HepG2 (cell line): Measurements from ENCODE around the gene SMURF2. TPM values are rescaled to one million over a fixed set of nuclear protein-coding genes. Genes with fewer than 3 reads are reported as not detected.
A peak's percentile ranks its signal among the peaks of the same experiment; 100 is the strongest.

Source experiments
- ATAC-seq: fragments of 200-7000 bp; cut with Tn5 transposase; 3 replicates; pipeline ENCODE4 v1.9.1; 2020; ENCODE audit warnings: mild to moderate bottlenecking, moderate library complexity
- BruUV-seq: library from RNA; stranded (reverse); fragments of 400-500 nt; replicated peaks from 2 replicates; lab custom pipeline; 2021; lab: Mats Ljungman, UMichigan
- CTCF ChIA-PET: fragments of 300-600 bp; formaldehyde crosslinking; extraction: SDS; loops from one replicate; lab custom pipeline; 2021; ENCODE audit warnings: low total read pairs, inconsistent platforms, low intra/inter-chr PET ratio; lab: Yijun Ruan, JAX
- POLR2A ChIA-PET: fragments of 350-600 bp; sonication (Branson Sonifier 250); formaldehyde crosslinking; loops from one replicate; lab custom pipeline; 2020; ENCODE audit warnings: antibody characterized with exemption, inconsistent platforms; lab: Yijun Ruan, JAX
- DNase-seq: peaks from one replicate; pipeline ENCODE4 v3.0.0-alpha.2; 2015; ENCODE audit warnings: low spot score
- FAIRE-seq: peaks from 3 replicates; lab custom pipeline; 2011; peaks lifted over from hg19 to GRCh38; lab: Jason Lieb, UNC
- H2AFZ ChIP-seq: one replicate; pipeline ENCODE4 v1.6.1; 2011; ENCODE audit warnings: low read length, inconsistent platforms
- H3K27ac ChIP-seq: fragments of 300-600 bp; 3 replicates; pipeline ENCODE4 v1.8.0; 2011; ENCODE audit warnings: mixed run types, mild to moderate bottlenecking, mixed read lengths, low read length, inconsistent platforms; ENCODE audit not compliant: insufficient read depth; ENCODE audit errors: extremely low read length
- H3K27me3 ChIP-seq, 2 experiments: fragments of 200-600 bp in 1 of 2; 2 replicates in 1 of 2; 3 replicates in 1 of 2; pipeline versions ENCODE4 v1.6.0 to v1.8.0; 2011; ENCODE audit warnings: low read length in 2 of 2, mild to moderate bottlenecking in 2 of 2, moderate library complexity in 2 of 2, inconsistent platforms in 1 of 2; ENCODE audit not compliant: insufficient read depth in 2 of 2, control insufficient read depth in 1 of 2
- H3K36me3 ChIP-seq, 2 experiments: fragments of 200-600 bp in 1 of 2; replicated peaks in 1 of 2; 2 replicates in 1 of 2; 3 replicates in 1 of 2; pipeline versions ENCODE4 v1.5.1 to v1.8.0; 2011; ENCODE audit warnings: low read length in 2 of 2, inconsistent platforms in 1 of 2; ENCODE audit not compliant: insufficient read depth in 2 of 2, control insufficient read depth in 1 of 2
- H3K4me1 ChIP-seq: 2 replicates; pipeline ENCODE4 v1.5.1; 2012; ENCODE audit warnings: low read length, inconsistent platforms; ENCODE audit not compliant: insufficient read depth
- H3K4me2 ChIP-seq: 2 replicates; pipeline ENCODE4 v1.6.0; 2011; ENCODE audit warnings: low read depth, low read length, inconsistent platforms
- H3K4me3 ChIP-seq, 3 experiments: fragments of 200-600 bp in 1 of 3; sonication (generic), shearing (Covaris generic) in 1 of 3; replicated peaks in 1 of 3; 2 replicates each; pipeline ENCODE4 v1.5.1; 2011 to 2016; ENCODE audit warnings: low read length in 3 of 3, inconsistent platforms in 2 of 3, low read depth in 2 of 3, mild to moderate bottlenecking in 2 of 3, control low read depth in 1 of 3, mixed read lengths in 1 of 3; ENCODE audit not compliant: insufficient read depth in 1 of 3
- H3K79me2 ChIP-seq: one replicate; pipeline ENCODE4 v1.6.1; 2011; ENCODE audit warnings: low read length, inconsistent platforms; ENCODE audit not compliant: insufficient read depth
- H3K9ac ChIP-seq: 2 replicates; pipeline ENCODE4 v1.6.0; 2011; ENCODE audit warnings: mild to moderate bottlenecking, low read depth, low read length, inconsistent platforms; ENCODE audit not compliant: insufficient read depth
- H3K9me3 ChIP-seq: 2 replicates; pipeline ENCODE4 v1.5.1; 2012; ENCODE audit warnings: mild to moderate bottlenecking, low read length
- H4K20me1 ChIP-seq: 2 replicates; pipeline ENCODE4 v1.6.0; 2011; ENCODE audit warnings: inconsistent platforms, mild to moderate bottlenecking, low read length, moderate library complexity; ENCODE audit not compliant: insufficient read depth
- BCL6 ChIP-seq: IDR thresholded peaks from 2 replicates; pipeline ENCODE4 v1.6.1; 2016; ENCODE audit warnings: missing genetic modification reagents, missing compliant biosample characterization
- KMT2B ChIP-seq: IDR thresholded peaks from 2 replicates; pipeline ENCODE4 v1.6.1; 2016; ENCODE audit warnings: missing genetic modification reagents, missing compliant biosample characterization
- MBNL3 ChIP-seq: fragments of 250-450 bp; sonication (Bioruptor Pico); conservative IDR thresholded peaks from 2 replicates; pipeline ENCODE4 v1.8.0; 2022; ENCODE audit warnings: mild to moderate bottlenecking, inconsistent platforms
- POLR2AphosphoS2 ChIP-seq: IDR thresholded peaks from 2 replicates; pipeline ENCODE4 v1.6.1; 2011; ENCODE audit warnings: low read depth, low read length, improper control_type of control experiment
- SUZ12 ChIP-seq: fragments of 150-350 bp; IDR thresholded peaks from 2 replicates; pipeline ENCODE4 v1.6.1; 2014; ENCODE audit warnings: low read depth, low read length
- THAP11 ChIP-seq: IDR thresholded peaks from 2 replicates; pipeline ENCODE4 v1.6.1; 2016; ENCODE audit warnings: missing biosample characterization, missing genetic modification reagents
- TOE1 ChIP-seq: sonication (generic); formaldehyde crosslinking; IDR thresholded peaks from 2 replicates; pipeline ENCODE4 v1.4.0; 2020; ENCODE audit warnings: mild to moderate bottlenecking, missing genetic modification reagents
- XBP1 ChIP-seq: sonication (generic); formaldehyde crosslinking; IDR thresholded peaks from 2 replicates; pipeline ENCODE4 v1.5.0; 2020; ENCODE audit warnings: missing genetic modification reagents
- ZBTB26 ChIP-seq: IDR thresholded peaks from 2 replicates; pipeline ENCODE4 v1.6.1; 2016; ENCODE audit warnings: missing compliant biosample characterization, missing genetic modification reagents, borderline replicate concordance
- ZMAT5 ChIP-seq: sonication (generic); formaldehyde crosslinking; IDR thresholded peaks from 2 replicates; pipeline ENCODE4 v1.5.0; 2020; ENCODE audit warnings: mild to moderate bottlenecking, low read depth, missing genetic modification reagents, borderline replicate concordance
- ZNF331 ChIP-seq: sonication (generic); formaldehyde crosslinking; IDR thresholded peaks from 2 replicates; pipeline ENCODE4 v1.4.0; 2020; ENCODE audit warnings: missing genetic modification reagents
- ZNF431 ChIP-seq: sonication (generic); formaldehyde crosslinking; IDR thresholded peaks from 2 replicates; pipeline ENCODE4 v1.9.0; 2022; ENCODE audit warnings: missing genetic modification reagents, low read depth, mild to moderate bottlenecking, borderline replicate concordance
- WGBS: methylation state at CpG from one replicate; pipeline ENCODE4 v1.1.6; 2017; ENCODE audit warnings: low lambda C conversion rate; 5-methylcytosine and 5-hydroxymethylcytosine counted together
- in situ Hi-C: cut with HindIII; loops from 2 replicates; pipeline ENCODE4 v1.10.0; 2017; ENCODE audit warnings: low pct_unique_long_range_greater_than_20kb; ENCODE audit not compliant: extremely low pct_ligation_motif_present
- intact Hi-C: fragments of 100-400 bp; cut with micrococcal nuclease; formaldehyde crosslinking; loops from one replicate; pipeline ENCODE4 v1.10.0; 2022; ENCODE audit not compliant: unreplicated experiment
- polyA plus RNA-seq, 8 experiments: library from polyadenylated mRNA; depleted of rRNA in 3 of 8; stranded (reverse) in 7 of 8; unstranded in 1 of 8; fragments of >200 nt; fragmentation: Illumina TruSeq in 4 of 8; extraction: Trizol in 4 of 8; gene quantifications; 2 replicates each; pipeline versions ENCODE4 v1.2.1 to v1.2.3, GENCODE V29; 2011 to 2016; ENCODE audit warnings: low read depth in 4 of 8, missing spikeins in 1 of 8, mixed read lengths in 1 of 8; ENCODE audit not compliant: insufficient read depth in 1 of 8
- total RNA-seq, 5 experiments: library from RNA; depleted of rRNA; stranded (reverse); fragments of >200 nt; fragmentation: Illumina TruSeq; extraction: Trizol; gene quantifications; 2 replicates each; pipeline ENCODE4 v1.2.3, GENCODE V29; 2016; ENCODE audit warnings: low read depth in 1 of 5
- TF ChIP-seq, protein P1 (sequence below): conservative IDR thresholded peaks from 2 replicates; pipeline ENCODE4 v1.6.1; 2018; ENCODE audit warnings: missing genetic modification reagents
- TF ChIP-seq, protein P2 (sequence below): sonication (generic); formaldehyde crosslinking; IDR thresholded peaks from 2 replicates; pipeline ENCODE4 v1.4.0; 2020; ENCODE audit warnings: missing genetic modification reagents
- TF ChIP-seq, protein P3 (sequence below): sonication (generic); formaldehyde crosslinking; IDR thresholded peaks from 2 replicates; pipeline ENCODE4 v1.5.1; 2020; ENCODE audit warnings: missing genetic modification reagents, mild to moderate bottlenecking, borderline replicate concordance
- TF ChIP-seq, protein P4 (sequence below): sonication (generic); formaldehyde crosslinking; conservative IDR thresholded peaks from 2 replicates; pipeline ENCODE4 v1.4.0; 2020; ENCODE audit warnings: mild to moderate bottlenecking, missing genetic modification reagents, moderate library complexity

The SMURF2 gene
- total and polyA plus RNA-seq, 2 of the 13 experiments (the other 11 are each of a cell fraction or from before 2014, with no cell fraction given): 14.9 to 24.3 TPM

DNA sequence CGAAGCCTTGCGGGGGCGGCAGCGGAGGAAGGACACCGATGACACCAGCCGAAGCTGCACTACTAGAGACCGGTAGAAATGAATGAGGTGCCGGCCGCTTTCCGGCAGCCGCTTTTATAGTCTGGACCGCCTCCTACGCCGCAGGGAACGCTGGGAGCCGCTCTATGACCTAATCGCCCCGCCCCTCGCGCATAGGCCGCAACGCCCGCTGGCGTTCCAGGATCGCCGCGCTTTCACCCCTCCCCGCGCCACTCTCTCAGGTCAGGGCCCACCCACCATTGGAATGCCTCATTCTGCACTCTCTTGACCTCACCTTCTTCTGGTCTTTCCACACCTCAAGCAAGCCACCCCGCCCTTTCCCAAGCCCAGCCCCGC is 155.9 kb downstream of the SMURF2 start, which contains the start of gene DDX5:
Gene DDX5, minus strand, starts transcription at position 89 of the 375 bp plus-strand sequence. CDS start 170 bp downstream, outside the sequence.
- Histone ChIP-seq H3K36me3 (peaks cover 20 to 56% of the 10 kb centered on the region in 2 experiments), H3K4me1 (peaks cover 49% of the 10 kb centered on the region), H3K4me3 (peak within 1 kb of the TSS; percentile 94 to 100 (median 99)), H3K27ac (peak within 1 kb of the TSS; percentile 99), H4K20me1 (peaks cover 55% of the 10 kb centered on the region), H2AFZ (no peak within 1 kb of the TSS), H3K9me3 (no peaks in the 10 kb centered on the region), H3K4me2 (peak within 1 kb of the TSS; percentile 81), H3K27me3 (peaks cover 0 to 3% of the 10 kb centered on the region in 2 experiments; a peak in 1 of 5 replicates), H3K9ac (peak within 1 kb of the TSS; percentile 100), H3K79me2 (peaks cover 66% of the 10 kb centered on the region)
- peak; percentile 74 for ATAC-seq
- ChIA-PET POLR2A (interaction anchor here (0.7 to 4.1 kb wide), 38 partner anchors 10 to 732 kb away, joined by 3 to 202 read pairs (median 4); partner anchors contain the start of genes CCDC47, DDX42, GNA13 and LRRC37A3), CTCF (no interaction called here)
- intact Hi-C loops (loop anchor here (5.0 kb wide), 1 partner anchor 156 kb away; the partner anchor contains the start of gene SMURF2), in situ Hi-C loops (loop anchor here (10.0 kb wide), 1 partner anchor 661 kb away; the partner anchor contains the start of gene SMARCD2)
- WGBS: 1% methylated on average over 30 of the region's 31 CpGs
- no TSS peak for BruUV-seq
- peak; percentile 44 for FAIRE-seq
- peak; percentile 97 for DNase-seq
- TF ChIP-seq ZMAT5 (CRISPR knock-in tag): no peak
- TF ChIP-seq, protein P1, sequence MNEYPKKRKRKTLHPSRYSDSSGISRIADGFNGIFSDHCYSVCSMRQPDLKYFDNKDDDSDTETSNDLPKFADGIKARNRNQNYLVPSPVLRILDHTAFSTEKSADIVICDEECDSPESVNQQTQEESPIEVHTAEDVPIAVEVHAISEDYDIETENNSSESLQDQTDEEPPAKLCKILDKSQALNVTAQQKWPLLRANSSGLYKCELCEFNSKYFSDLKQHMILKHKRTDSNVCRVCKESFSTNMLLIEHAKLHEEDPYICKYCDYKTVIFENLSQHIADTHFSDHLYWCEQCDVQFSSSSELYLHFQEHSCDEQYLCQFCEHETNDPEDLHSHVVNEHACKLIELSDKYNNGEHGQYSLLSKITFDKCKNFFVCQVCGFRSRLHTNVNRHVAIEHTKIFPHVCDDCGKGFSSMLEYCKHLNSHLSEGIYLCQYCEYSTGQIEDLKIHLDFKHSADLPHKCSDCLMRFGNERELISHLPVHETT (CRISPR knock-in tag): no peak
- peak; percentile 99 for TF ChIP-seq POLR2AphosphoS2
- TF ChIP-seq, protein P2, sequence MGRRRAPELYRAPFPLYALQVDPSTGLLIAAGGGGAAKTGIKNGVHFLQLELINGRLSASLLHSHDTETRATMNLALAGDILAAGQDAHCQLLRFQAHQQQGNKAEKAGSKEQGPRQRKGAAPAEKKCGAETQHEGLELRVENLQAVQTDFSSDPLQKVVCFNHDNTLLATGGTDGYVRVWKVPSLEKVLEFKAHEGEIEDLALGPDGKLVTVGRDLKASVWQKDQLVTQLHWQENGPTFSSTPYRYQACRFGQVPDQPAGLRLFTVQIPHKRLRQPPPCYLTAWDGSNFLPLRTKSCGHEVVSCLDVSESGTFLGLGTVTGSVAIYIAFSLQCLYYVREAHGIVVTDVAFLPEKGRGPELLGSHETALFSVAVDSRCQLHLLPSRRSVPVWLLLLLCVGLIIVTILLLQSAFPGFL (CRISPR knock-in tag): 0 out of 2 replicates have a peak, but pooled peaks have one; percentile 56
- TF ChIP-seq, protein P3, sequence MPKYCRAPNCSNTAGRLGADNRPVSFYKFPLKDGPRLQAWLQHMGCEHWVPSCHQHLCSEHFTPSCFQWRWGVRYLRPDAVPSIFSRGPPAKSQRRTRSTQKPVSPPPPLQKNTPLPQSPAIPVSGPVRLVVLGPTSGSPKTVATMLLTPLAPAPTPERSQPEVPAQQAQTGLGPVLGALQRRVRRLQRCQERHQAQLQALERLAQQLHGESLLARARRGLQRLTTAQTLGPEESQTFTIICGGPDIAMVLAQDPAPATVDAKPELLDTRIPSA (CRISPR knock-in tag): no peak
- peak; percentile 78 for TF ChIP-seq THAP11
- TF ChIP-seq TOE1 (CRISPR knock-in tag): no peak
- TF ChIP-seq BCL6 (CRISPR knock-in tag): peak; percentile 41; the same call in 1 of the 2 replicates
- 0 out of 2 replicates have a peak, but pooled peaks have one; percentile 70 for TF ChIP-seq XBP1 (CRISPR knock-in tag)
- TF ChIP-seq KMT2B (CRISPR knock-in tag): no peak; the same call in 1 of the 2 replicates
- peak; percentile 70; the same call in 1 of the 2 replicates for TF ChIP-seq ZNF331 (CRISPR knock-in tag)
- peak; percentile 53; the same call in 1 of the 2 replicates for TF ChIP-seq ZNF431
- TF ChIP-seq SUZ12: peak; percentile 53; the same call in 1 of the 2 replicates
- no peak for TF ChIP-seq MBNL3 (CRISPR knock-in tag)
- no peak for TF ChIP-seq ZBTB26 (CRISPR knock-in tag)
- TF ChIP-seq, protein P4, sequence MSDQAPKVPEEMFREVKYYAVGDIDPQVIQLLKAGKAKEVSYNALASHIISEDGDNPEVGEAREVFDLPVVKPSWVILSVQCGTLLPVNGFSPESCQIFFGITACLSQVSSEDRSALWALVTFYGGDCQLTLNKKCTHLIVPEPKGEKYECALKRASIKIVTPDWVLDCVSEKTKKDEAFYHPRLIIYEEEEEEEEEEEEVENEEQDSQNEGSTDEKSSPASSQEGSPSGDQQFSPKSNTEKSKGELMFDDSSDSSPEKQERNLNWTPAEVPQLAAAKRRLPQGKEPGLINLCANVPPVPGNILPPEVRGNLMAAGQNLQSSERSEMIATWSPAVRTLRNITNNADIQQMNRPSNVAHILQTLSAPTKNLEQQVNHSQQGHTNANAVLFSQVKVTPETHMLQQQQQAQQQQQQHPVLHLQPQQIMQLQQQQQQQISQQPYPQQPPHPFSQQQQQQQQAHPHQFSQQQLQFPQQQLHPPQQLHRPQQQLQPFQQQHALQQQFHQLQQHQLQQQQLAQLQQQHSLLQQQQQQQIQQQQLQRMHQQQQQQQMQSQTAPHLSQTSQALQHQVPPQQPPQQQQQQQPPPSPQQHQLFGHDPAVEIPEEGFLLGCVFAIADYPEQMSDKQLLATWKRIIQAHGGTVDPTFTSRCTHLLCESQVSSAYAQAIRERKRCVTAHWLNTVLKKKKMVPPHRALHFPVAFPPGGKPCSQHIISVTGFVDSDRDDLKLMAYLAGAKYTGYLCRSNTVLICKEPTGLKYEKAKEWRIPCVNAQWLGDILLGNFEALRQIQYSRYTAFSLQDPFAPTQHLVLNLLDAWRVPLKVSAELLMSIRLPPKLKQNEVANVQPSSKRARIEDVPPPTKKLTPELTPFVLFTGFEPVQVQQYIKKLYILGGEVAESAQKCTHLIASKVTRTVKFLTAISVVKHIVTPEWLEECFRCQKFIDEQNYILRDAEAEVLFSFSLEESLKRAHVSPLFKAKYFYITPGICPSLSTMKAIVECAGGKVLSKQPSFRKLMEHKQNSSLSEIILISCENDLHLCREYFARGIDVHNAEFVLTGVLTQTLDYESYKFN (CRISPR knock-in tag): no peak
